Measurements from ENCODE around the gene SLC15A5. TPM values are rescaled to one million over a fixed set of nuclear protein-coding genes. Genes with fewer than 3 reads are reported as not detected.

SLC15A5 gene
- total RNA-seq, 1 experiment from 2014 or later, result not detected

GRCh38 chr12:16291032-16291431, 13.5 kb upstream of the SLC15A5 start:
- H3K4me3 ChIP-seq, result no peak overlapping the region
- H3K27ac ChIP-seq, result no peak overlapping the region
- H3K9me3 ChIP-seq (replicated peaks), result no peaks in the 10 kb centered on the region
- H3K27me3 ChIP-seq (replicated peaks), result no peaks in the 10 kb centered on the region
- no peaks in the 10 kb centered on the region for H3K36me3 ChIP-seq
- no peak for DNase-seq (ENCODE audit: low read depth in 1 of 2, low spot score in 2 of 2)
- no peaks in the 10 kb centered on the region for H3K4me1 ChIP-seq (replicated peaks)

DNA sequence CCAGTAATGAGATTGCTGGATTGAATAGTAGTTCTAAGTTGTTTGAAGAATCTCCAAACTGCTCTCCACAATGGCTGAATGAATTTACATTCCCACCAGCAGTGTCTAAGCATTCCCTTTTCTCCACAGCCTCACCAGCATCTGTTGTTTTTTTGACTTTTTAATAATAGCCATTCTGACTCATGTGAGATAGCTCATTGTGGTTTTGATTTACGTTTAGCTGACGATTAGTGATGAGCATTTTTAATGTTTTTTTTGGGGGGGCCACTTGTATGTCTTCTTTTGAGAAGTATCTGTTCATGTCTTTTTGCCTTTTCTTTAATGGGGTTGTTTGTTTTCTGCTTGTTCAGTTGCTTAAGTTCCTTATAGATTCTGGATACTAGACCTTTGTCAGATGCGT, 8.1 kb upstream of the SLC15A5 start:
- H3K36me3 ChIP-seq, result no peaks in the 10 kb centered on the region
- H3K4me1 ChIP-seq (replicated peaks), result no peaks in the 10 kb centered on the region
- H3K4me3 ChIP-seq, result no peak overlapping the region
- no peaks in the 10 kb centered on the region for H3K9me3 ChIP-seq (replicated peaks)
- no peak overlapping the region for H3K27ac ChIP-seq
- DNase-seq (ENCODE audit: low read depth in 1 of 2, low spot score in 2 of 2), result no peak
- H3K27me3 ChIP-seq (replicated peaks), result no peaks in the 10 kb centered on the region

DNA sequence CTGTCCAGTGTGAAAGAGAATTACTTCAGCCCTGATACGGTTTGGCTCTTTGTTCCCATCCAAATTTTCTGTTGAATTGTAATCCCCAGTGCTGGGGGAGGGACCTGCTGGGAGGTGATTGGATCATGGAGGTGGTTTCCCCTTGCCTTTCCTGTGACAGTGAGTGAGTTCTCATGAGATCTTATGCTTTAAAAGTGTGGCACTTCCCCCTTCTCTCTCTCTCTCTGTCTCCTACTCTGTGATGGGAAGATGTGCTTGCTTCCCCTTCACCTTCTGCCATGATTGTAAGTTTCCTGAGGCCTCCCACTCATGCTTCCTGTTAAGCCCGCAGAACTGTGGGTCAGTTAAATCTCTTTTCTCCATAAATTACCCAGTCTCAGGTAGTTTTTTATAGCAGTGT, 5.5 kb upstream of the SLC15A5 start:
- H3K36me3 ChIP-seq, result no peaks in the 10 kb centered on the region
- H3K9me3 ChIP-seq (replicated peaks), result no peaks in the 10 kb centered on the region
- no peak for DNase-seq (ENCODE audit: low read depth in 1 of 2, low spot score in 2 of 2)
- no peak overlapping the region for H3K27ac ChIP-seq
- no peak overlapping the region for H3K4me3 ChIP-seq
- H3K27me3 ChIP-seq (replicated peaks), result no peaks in the 10 kb centered on the region
- H3K4me1 ChIP-seq (replicated peaks), result no peaks in the 10 kb centered on the region

- no peaks in the 10 kb centered on the region for H3K4me1 ChIP-seq (replicated peaks)
- H3K9me3 ChIP-seq (replicated peaks), result no peaks in the 10 kb centered on the region
- no peaks in the 10 kb centered on the region for H3K27me3 ChIP-seq (replicated peaks)
- no peaks in the 10 kb centered on the region for H3K36me3 ChIP-seq
- DNase-seq (ENCODE audit: low read depth in 1 of 2, low spot score in 2 of 2), result no peak
- H3K27ac ChIP-seq, result no peak overlapping the region
- H3K4me3 ChIP-seq, result no peak overlapping the region
Measured at GRCh38 chr12:16282081-16282480, 4.6 kb upstream of the SLC15A5 start.

GRCh38 chr12:16281157-16281556, 3.7 kb upstream of the SLC15A5 start:
- no peak for DNase-seq (ENCODE audit: low read depth in 1 of 2, low spot score in 2 of 2)
- no peaks in the 10 kb centered on the region for H3K27me3 ChIP-seq (replicated peaks)
- no peaks in the 10 kb centered on the region for H3K36me3 ChIP-seq
- no peak overlapping the region for H3K27ac ChIP-seq
- no peak overlapping the region for H3K4me3 ChIP-seq
- no peaks in the 10 kb centered on the region for H3K4me1 ChIP-seq (replicated peaks)
- H3K9me3 ChIP-seq (replicated peaks), result no peaks in the 10 kb centered on the region

DNA sequence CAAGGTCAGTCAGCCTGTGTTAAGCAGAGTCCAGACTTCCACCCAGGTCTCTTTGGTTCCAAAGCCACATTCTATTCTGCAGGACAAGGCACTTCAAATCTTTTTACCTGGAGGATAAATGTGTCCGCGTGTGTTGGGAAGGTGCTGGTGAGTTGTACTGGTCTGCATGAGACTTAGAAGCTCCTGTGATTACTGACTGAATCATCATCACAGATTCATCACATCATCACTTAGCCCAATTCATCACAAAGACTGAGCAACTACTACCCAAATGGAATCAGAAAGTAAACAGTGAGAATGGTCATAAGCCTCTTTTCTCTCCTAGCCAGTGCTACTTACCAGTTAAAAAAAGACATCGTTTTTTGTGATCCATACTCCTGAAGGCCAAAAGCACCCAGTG, 5.3 kb downstream of the SLC15A5 start:
- Histone ChIP-seq H3K4me1 (replicated peaks) (no peaks in the 10 kb centered on the region), H3K9me3 (replicated peaks) (no peaks in the 10 kb centered on the region), H3K36me3 (no peaks in the 10 kb centered on the region), H3K27me3 (replicated peaks) (no peaks in the 10 kb centered on the region), H3K4me3 (no peak overlapping the region), H3K27ac (no peak overlapping the region)
- no peak for DNase-seq (ENCODE audit: low read depth in 1 of 2, low spot score in 2 of 2)

DNA sequence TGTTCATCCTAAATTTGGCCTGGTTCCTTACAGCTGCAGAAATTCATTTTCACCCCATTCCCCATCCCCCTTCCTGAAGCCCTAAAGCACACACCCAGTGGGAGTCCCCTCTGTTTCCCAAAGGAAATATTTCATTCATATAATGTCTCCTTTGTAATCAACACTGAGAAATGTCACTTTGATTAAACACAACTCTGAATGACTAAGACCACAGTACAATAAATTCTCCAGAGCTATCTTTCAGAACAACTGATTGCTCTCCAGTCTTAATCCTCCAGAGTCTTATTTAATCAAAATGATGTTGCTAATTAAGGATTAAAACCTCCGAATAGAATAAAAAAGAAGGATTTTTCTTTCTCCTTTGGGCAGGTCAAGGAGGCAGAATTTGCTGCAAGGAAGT, 6.4 kb downstream of the SLC15A5 start:
- DNase-seq (ENCODE audit: low read depth in 1 of 2, low spot score in 2 of 2), result no peak
- H3K27me3 ChIP-seq (replicated peaks), result no peaks in the 10 kb centered on the region
- H3K36me3 ChIP-seq, result no peaks in the 10 kb centered on the region
- H3K9me3 ChIP-seq (replicated peaks), result no peaks in the 10 kb centered on the region
- no peak overlapping the region for H3K4me3 ChIP-seq
- H3K27ac ChIP-seq, result no peak overlapping the region
- no peaks in the 10 kb centered on the region for H3K4me1 ChIP-seq (replicated peaks)

- Histone ChIP-seq H3K27ac (no peak overlapping the region), H3K4me1 (replicated peaks) (no peaks in the 10 kb centered on the region), H3K4me3 (no peak overlapping the region), H3K9me3 (replicated peaks) (no peaks in the 10 kb centered on the region), H3K27me3 (replicated peaks) (no peaks in the 10 kb centered on the region), H3K36me3 (no peaks in the 10 kb centered on the region)
- DNase-seq (ENCODE audit: low read depth in 1 of 2, low spot score in 2 of 2), result no peak
Measured at GRCh38 chr12:16269946-16270345, 7.5 kb downstream of the SLC15A5 start.

DNA sequence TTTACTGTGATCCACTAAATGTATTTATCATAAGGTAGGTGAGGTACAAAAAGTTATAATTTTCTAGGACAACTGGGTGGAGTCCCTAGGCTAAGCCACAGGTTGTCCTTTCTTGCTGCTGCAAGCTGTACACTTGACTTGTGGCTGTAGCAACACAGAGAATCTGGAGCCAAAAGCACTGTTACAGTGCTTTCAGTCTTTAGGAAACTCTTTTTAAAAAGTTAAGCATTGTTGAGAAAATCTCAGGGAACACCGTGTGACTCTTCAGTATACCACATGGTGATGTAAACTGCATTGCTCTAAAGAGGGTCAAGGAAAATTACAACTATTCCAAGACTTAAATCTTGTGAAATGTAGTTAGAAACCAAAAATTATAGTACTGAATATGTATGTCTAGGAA, 11.4 kb downstream of the SLC15A5 start:
- H3K9me3 ChIP-seq (replicated peaks), result no peaks in the 10 kb centered on the region
- no peak for DNase-seq (ENCODE audit: low read depth in 1 of 2, low spot score in 2 of 2)
- H3K4me1 ChIP-seq (replicated peaks), result no peaks in the 10 kb centered on the region
- H3K36me3 ChIP-seq, result no peaks in the 10 kb centered on the region
- H3K27ac ChIP-seq, result no peak overlapping the region
- no peak overlapping the region for H3K4me3 ChIP-seq
- H3K27me3 ChIP-seq (replicated peaks), result no peaks in the 10 kb centered on the region

DNA sequence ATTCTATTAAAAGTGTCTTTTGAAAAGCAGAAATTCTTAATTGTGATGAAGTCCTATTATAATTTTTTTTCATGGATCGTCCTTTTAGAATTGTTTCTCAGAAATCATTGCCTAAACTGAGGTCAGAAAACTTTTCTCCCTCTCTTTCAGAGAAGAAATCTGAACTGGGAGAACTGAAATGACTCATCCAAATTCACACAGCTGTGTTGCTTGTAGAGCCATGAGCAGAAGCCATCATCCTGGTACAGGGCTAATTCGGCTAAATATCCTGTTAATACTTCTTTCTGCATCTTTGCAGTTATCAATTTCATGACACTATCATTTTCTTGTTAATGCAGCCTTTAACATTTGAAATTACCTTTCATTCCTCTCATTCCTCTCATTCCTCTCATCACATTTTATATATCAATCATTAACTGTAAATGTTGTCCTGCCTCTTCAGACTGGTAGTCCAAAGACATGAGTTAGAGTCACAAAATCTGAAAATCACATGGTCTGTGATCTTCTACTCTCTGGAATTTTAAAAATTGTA, 15.5 kb downstream of the SLC15A5 start:
- H3K36me3 ChIP-seq, result no peaks in the 10 kb centered on the region
- H3K4me1 ChIP-seq (replicated peaks), result no peaks in the 10 kb centered on the region
- no peak overlapping the region for H3K27ac ChIP-seq
- no peak overlapping the region for H3K4me3 ChIP-seq
- no peak for DNase-seq (ENCODE audit: low read depth in 1 of 2, low spot score in 2 of 2)
- no peaks in the 10 kb centered on the region for H3K9me3 ChIP-seq (replicated peaks)
- H3K27me3 ChIP-seq (replicated peaks), result no peaks in the 10 kb centered on the region

GRCh38 chr12:16260206-16260605, 17.3 kb downstream of the SLC15A5 start:
- Histone ChIP-seq H3K4me1 (replicated peaks) (no peaks in the 10 kb centered on the region), H3K4me3 (no peak overlapping the region), H3K9me3 (replicated peaks) (no peaks in the 10 kb centered on the region), H3K36me3 (no peaks in the 10 kb centered on the region), H3K27me3 (replicated peaks) (no peaks in the 10 kb centered on the region), H3K27ac (no peak overlapping the region)
- DNase-seq (ENCODE audit: low read depth in 1 of 2, low spot score in 2 of 2), result no peak

DNA sequence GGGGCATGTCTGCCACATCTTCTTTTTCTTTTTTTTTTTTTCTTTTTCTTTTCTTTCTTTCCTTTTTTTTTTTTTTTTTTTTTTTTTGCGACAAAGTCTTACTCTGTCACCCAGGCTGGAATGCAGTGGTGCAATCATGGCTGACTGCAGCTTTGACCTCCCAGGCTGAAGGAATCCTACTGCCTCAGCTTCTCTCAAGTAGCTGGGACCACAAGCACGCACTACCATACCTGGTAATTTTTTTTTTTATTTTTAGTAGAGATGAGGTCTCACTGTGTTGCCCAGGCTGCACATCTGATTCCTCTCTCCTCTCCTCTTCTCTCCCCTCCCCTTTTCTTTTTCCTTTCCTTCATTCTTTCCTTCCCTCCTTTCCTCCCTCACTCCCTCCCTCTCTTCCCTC, 18.5 kb downstream of the SLC15A5 start:
- Histone ChIP-seq H3K36me3 (no peaks in the 10 kb centered on the region), H3K27ac (no peak overlapping the region), H3K9me3 (replicated peaks) (no peaks in the 10 kb centered on the region), H3K4me1 (replicated peaks) (no peaks in the 10 kb centered on the region), H3K27me3 (replicated peaks) (no peaks in the 10 kb centered on the region), H3K4me3 (no peak overlapping the region)
- DNase-seq (ENCODE audit: low read depth in 1 of 2, low spot score in 2 of 2), result no peak

GRCh38 chr12:16246264-16246663, 31.2 kb downstream of the SLC15A5 start:
- no peak for DNase-seq (ENCODE audit: low read depth in 1 of 2, low spot score in 2 of 2)
- H3K36me3 ChIP-seq, result no peaks in the 10 kb centered on the region
- H3K27ac ChIP-seq, result no peak overlapping the region
- H3K4me3 ChIP-seq, result no peak overlapping the region
- no peaks in the 10 kb centered on the region for H3K4me1 ChIP-seq (replicated peaks)
- no peaks in the 10 kb centered on the region for H3K9me3 ChIP-seq (replicated peaks)
- no peaks in the 10 kb centered on the region for H3K27me3 ChIP-seq (replicated peaks)

GRCh38 chr12:16245209-16245608, 32.3 kb downstream of the SLC15A5 start:
- Histone ChIP-seq H3K4me1 (replicated peaks) (no peaks in the 10 kb centered on the region), H3K27me3 (replicated peaks) (no peaks in the 10 kb centered on the region), H3K4me3 (no peak overlapping the region), H3K9me3 (replicated peaks) (no peaks in the 10 kb centered on the region), H3K27ac (no peak overlapping the region), H3K36me3 (no peaks in the 10 kb centered on the region)
- no peak for DNase-seq (ENCODE audit: low read depth in 1 of 2, low spot score in 2 of 2)
